ENCODE results near the gene DPH5.
"Not testable (repeated sequence)": the region's sequence is repeated elsewhere in the genome, so short reads cannot be mapped to it uniquely, and the experiment has no call there.

Gene DPH5

DNA sequence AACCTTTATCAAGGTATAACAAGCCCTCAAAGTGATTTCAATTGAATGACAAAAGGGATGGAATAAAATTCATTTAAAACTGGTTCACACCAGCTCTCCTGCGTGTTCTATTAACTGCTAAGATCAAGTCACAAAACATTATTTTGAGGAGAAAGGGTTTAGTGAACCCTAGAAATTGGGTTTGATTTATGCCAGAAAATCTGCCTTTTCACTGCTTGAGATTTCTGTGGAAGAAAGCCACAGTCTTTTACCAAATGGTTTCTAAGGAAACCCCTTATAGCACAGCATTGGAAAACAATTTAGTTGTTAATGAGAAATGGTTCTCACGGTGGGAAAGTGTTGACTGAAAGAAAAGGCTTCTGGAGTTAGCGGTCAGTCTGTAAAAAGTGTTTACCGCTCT is 43.6 kb upstream of the DPH5 start:
- no peak overlapping the region for H3K4me2 ChIP-seq (ENCODE audit: low read depth, low read length)
- H3K36me3 ChIP-seq (replicated peaks; ENCODE audit: insufficient read depth, low read length): no peaks in the 10 kb centered on the region
- no peaks in the 10 kb centered on the region for H3K27me3 ChIP-seq (replicated peaks; ENCODE audit: insufficient read depth, low read length)
- no peaks in the 10 kb centered on the region for H3F3A ChIP-seq (ENCODE audit: insufficient read depth, low read length)
- H3K79me2 ChIP-seq (ENCODE audit: low read length): no peaks in the 10 kb centered on the region
- no peaks in the 10 kb centered on the region for H3K4me1 ChIP-seq (ENCODE audit: low read length)
- no peaks in the 10 kb centered on the region for H3K9me3 ChIP-seq (replicated peaks; ENCODE audit: insufficient read depth, low read length)
- no peak for TF ChIP-seq CTCF (IDR thresholded peaks at IDR 0.05; ENCODE audit: low read length)
- TF ChIP-seq EZH2phosphoT487 (IDR thresholded peaks at IDR 0.05; ENCODE audit: low read length): no peak
- no peak for TF ChIP-seq EZH2 (optimal IDR thresholded peaks at IDR 0.05; ENCODE audit: low read depth, low read length)
- DNase-seq: no peak
- no peak overlapping the region for H2AFZ ChIP-seq (ENCODE audit: low read length)
- no peaks in the 10 kb centered on the region for H3K9me2 ChIP-seq (replicated peaks; ENCODE audit: insufficient read depth, low read length)
- H4K20me1 ChIP-seq (ENCODE audit: insufficient read depth, low read length): no peaks in the 10 kb centered on the region
- H3K9ac ChIP-seq (ENCODE audit: low read length): no peak overlapping the region
- no peak overlapping the region for H3K4me3 ChIP-seq (ENCODE audit: low read length)
- H3K27ac ChIP-seq (ENCODE audit: low read length): no peak overlapping the region

- not testable (repeated sequence) for H3F3A ChIP-seq (ENCODE audit: insufficient read depth, low read length); H3K27me3 ChIP-seq (replicated peaks; ENCODE audit: insufficient read depth, low read length)
These were observed 41.4 kb upstream of the DPH5 start for GRCh38 chr1:101066937-101067335.

GRCh38 chr1:101066260-101066936 is 40.8 kb upstream of the DPH5 start:
- Histone ChIP-seq H3K9me3 (replicated peaks; ENCODE audit: insufficient read depth, low read length) (no peaks in the 10 kb centered on the region), H3K9me2 (replicated peaks; ENCODE audit: insufficient read depth, low read length) (no peaks in the 10 kb centered on the region), H3K36me3 (replicated peaks; ENCODE audit: insufficient read depth, low read length) (no peaks in the 10 kb centered on the region), H3F3A (ENCODE audit: insufficient read depth, low read length) (no peaks in the 10 kb centered on the region), H3K4me2 (ENCODE audit: low read depth, low read length) (no peak overlapping the region), H3K9ac (ENCODE audit: low read length) (no peak overlapping the region), H3K27ac (ENCODE audit: low read length) (no peak overlapping the region), H2AFZ (ENCODE audit: low read length) (no peak overlapping the region), H3K79me2 (ENCODE audit: low read length) (no peaks in the 10 kb centered on the region), H3K4me1 (ENCODE audit: low read length) (no peaks in the 10 kb centered on the region), H3K27me3 (replicated peaks; ENCODE audit: insufficient read depth, low read length) (no peaks in the 10 kb centered on the region), H3K4me3 (ENCODE audit: low read length) (no peak overlapping the region), H4K20me1 (ENCODE audit: insufficient read depth, low read length) (no peaks in the 10 kb centered on the region)
- TF ChIP-seq EZH2 (optimal IDR thresholded peaks at IDR 0.05; ENCODE audit: low read depth, low read length) (no peak), EZH2phosphoT487 (IDR thresholded peaks at IDR 0.05; ENCODE audit: low read length) (no peak), CTCF (IDR thresholded peaks at IDR 0.05; ENCODE audit: low read length) (no peak)
- DNase-seq: no peak

More at GRCh38 chr1:101066937-101067335, 41.4 kb upstream of the DPH5 start:
- not testable (repeated sequence) for H2AFZ ChIP-seq (ENCODE audit: low read length); H3K4me1 ChIP-seq (ENCODE audit: low read length); H3K9me3 ChIP-seq (replicated peaks; ENCODE audit: insufficient read depth, low read length); H3K27ac ChIP-seq (ENCODE audit: low read length); H4K20me1 ChIP-seq (ENCODE audit: insufficient read depth, low read length); H3K79me2 ChIP-seq (ENCODE audit: low read length); H3K9ac ChIP-seq (ENCODE audit: low read length); H3K4me2 ChIP-seq (ENCODE audit: low read depth, low read length); H3K4me3 ChIP-seq (ENCODE audit: low read length); H3K36me3 ChIP-seq (replicated peaks; ENCODE audit: insufficient read depth, low read length); DNase-seq; H3K9me2 ChIP-seq (replicated peaks; ENCODE audit: insufficient read depth, low read length)

- H3F3A ChIP-seq (ENCODE audit: insufficient read depth, low read length): no peaks in the 10 kb centered on the region
- no peak for TF ChIP-seq EZH2 (optimal IDR thresholded peaks at IDR 0.05; ENCODE audit: low read depth, low read length)
- no peak for TF ChIP-seq EZH2phosphoT487 (IDR thresholded peaks at IDR 0.05; ENCODE audit: low read length)
- no peak for TF ChIP-seq CTCF (IDR thresholded peaks at IDR 0.05; ENCODE audit: low read length)
- no peak overlapping the region for H2AFZ ChIP-seq (ENCODE audit: low read length)
- no peaks in the 10 kb centered on the region for H4K20me1 ChIP-seq (ENCODE audit: insufficient read depth, low read length)
- no peaks in the 10 kb centered on the region for H3K4me1 ChIP-seq (ENCODE audit: low read length)
- H3K4me2 ChIP-seq (ENCODE audit: low read depth, low read length): no peak overlapping the region
- H3K27ac ChIP-seq (ENCODE audit: low read length): no peak overlapping the region
- no peaks in the 10 kb centered on the region for H3K27me3 ChIP-seq (replicated peaks; ENCODE audit: insufficient read depth, low read length)
- no peaks in the 10 kb centered on the region for H3K9me3 ChIP-seq (replicated peaks; ENCODE audit: insufficient read depth, low read length)
- H3K9ac ChIP-seq (ENCODE audit: low read length): no peak overlapping the region
- H3K4me3 ChIP-seq (ENCODE audit: low read length): no peak overlapping the region
- H3K36me3 ChIP-seq (replicated peaks; ENCODE audit: insufficient read depth, low read length): no peaks in the 10 kb centered on the region
- no peaks in the 10 kb centered on the region for H3K79me2 ChIP-seq (ENCODE audit: low read length)
- H3K9me2 ChIP-seq (replicated peaks; ENCODE audit: insufficient read depth, low read length): no peaks in the 10 kb centered on the region
- DNase-seq: no peak
These were observed 40.0 kb upstream of the DPH5 start for GRCh38 chr1:101065575-101065974.

All from MM.1S (cell line).